ENCODE measurements around the gene GHDC.

DNA sequence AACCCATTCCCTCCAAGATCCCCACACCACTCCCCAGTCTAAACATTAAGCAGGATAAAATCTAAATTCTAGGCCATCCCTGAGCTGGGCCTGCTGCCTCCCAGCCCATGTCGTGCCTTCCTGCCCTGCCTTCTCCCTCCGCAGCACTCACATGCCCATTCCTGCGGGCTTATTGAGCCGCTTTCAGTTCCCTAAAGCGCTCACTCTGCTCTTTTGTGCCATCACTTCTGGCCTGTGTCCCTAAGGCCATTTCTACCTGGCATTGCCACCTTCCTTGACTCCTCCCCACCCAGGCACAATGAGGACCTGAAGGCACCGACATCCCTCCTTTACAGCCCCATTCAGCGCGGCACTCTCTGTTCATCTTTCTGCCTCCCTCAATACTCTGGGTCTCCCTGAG, 26.5 kb downstream of the GHDC start:
- no peak for TF ChIP-seq POLR2A (IDR thresholded peaks at IDR 0.05)
- TF ChIP-seq, protein P1, sequence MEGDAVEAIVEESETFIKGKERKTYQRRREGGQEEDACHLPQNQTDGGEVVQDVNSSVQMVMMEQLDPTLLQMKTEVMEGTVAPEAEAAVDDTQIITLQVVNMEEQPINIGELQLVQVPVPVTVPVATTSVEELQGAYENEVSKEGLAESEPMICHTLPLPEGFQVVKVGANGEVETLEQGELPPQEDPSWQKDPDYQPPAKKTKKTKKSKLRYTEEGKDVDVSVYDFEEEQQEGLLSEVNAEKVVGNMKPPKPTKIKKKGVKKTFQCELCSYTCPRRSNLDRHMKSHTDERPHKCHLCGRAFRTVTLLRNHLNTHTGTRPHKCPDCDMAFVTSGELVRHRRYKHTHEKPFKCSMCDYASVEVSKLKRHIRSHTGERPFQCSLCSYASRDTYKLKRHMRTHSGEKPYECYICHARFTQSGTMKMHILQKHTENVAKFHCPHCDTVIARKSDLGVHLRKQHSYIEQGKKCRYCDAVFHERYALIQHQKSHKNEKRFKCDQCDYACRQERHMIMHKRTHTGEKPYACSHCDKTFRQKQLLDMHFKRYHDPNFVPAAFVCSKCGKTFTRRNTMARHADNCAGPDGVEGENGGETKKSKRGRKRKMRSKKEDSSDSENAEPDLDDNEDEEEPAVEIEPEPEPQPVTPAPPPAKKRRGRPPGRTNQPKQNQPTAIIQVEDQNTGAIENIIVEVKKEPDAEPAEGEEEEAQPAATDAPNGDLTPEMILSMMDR (IDR thresholded peaks at IDR 0.05), result no peak
- no peak for TF ChIP-seq POLR2AphosphoS5 (IDR thresholded peaks at IDR 0.05)
